Left hindlimb (tissue), 1 donor: ENCODE data around the gene LTN1.
"Not testable (repeated sequence)": the region's sequence is repeated elsewhere in the genome, so short reads cannot be mapped to it uniquely, and the experiment has no call there.

Experiments used
- DNase-seq: peaks from one replicate; pipeline ENCODE4 v3.0.0-alpha.2; 2018

LTN1 gene

DNA sequence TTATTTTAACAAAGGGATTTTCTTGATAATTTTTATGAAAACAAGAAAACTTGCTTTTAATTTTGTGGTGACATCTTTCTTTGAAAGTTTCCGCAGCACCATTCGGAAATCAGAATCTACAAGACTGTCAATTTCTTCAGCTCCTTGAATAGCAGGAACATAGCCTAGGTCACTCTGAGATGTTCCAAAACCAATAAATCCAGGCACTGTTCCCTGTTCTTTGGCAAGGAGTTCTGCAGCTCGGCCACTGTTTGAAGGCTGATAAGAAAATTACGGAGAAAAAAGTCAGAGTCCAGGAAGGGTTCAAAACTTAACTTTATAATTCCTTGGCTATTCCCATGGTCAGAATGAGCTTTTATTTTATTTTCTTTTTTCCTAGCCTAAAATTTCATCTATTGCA is 6.0 kb downstream of the LTN1 start:
- no peak for DNase-seq

GRCh38 chr21:28982637-28983036 is 10.0 kb downstream of the LTN1 start:
- DNase-seq, result no peak

- DNase-seq, result no peak
Measured at GRCh38 chr21:28979092-28979491, 13.6 kb downstream of the LTN1 start.

DNA sequence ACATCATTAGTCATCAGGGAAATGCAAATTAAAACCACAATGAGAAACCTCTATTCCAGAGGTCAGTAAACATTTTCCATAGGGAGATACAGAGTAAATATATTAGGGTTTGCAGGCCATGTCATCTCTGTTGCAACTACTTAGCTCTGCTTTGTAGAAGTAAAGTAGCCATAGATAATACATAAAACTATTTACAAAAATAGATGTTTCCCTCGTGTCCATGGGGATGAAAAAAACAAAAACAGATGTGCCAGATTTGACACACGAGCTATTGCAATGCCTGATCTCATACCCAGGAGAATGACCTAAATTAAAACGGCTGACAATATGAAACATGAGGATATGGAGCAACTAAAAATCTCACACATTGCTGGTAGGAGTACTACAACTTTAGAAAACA is 17.3 kb downstream of the LTN1 start:
- no peak for DNase-seq

- DNase-seq, result no peak
Measured at GRCh38 chr21:28974531-28975227, 18.0 kb downstream of the LTN1 start.

- no peak for DNase-seq
Measured at GRCh38 chr21:28972398-28972797, 20.3 kb downstream of the LTN1 start.

GRCh38 chr21:28971171-28971570 is 21.5 kb downstream of the LTN1 start:
- DNase-seq, result no peak

- DNase-seq, result no peak
Measured at GRCh38 chr21:28963831-28964230, 28.8 kb downstream of the LTN1 start.

DNA sequence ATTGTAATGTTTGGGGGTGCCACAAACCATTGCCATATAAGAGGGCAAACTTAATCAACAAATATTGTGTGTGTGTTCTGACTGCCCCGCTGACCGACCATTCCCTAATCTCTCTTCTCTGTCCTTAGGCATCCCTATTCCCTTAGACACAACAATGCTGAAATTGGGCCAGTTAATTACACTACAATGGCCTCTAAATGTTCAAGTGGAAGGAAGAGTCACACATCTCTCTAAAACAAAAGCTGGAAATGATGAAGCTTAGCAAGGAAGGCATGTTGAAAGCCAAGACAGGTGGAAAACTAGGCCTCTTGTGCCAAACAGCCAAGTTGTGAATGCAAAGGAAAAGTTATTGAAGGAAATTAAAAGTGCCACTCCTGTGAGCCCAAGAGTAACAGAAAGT is 30.2 kb downstream of the LTN1 start:
- DNase-seq, result no peak

GRCh38 chr21:28961927-28962326 is 30.8 kb downstream of the LTN1 start:
- DNase-seq, result no peak

DNA sequence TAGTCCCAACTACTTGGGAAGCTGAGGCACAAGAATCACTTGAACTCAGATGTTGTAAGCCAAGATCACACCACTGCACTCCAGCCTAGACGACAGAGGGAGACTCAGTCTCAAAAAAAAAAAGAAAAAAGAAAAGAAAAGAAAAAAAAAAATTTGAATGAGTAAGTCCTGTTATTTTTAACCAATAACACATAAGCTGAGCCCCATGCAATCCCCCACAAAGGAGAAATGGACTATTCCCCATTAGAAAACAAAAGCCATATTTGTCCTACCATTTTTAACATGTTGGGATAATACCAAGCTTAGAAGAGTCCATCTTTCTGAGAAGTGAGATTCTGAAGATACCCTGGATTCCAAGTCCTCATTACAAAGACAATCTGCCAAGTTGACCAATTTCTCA is 32.4 kb downstream of the LTN1 start:
- no peak for DNase-seq

- no peak for DNase-seq
Measured at GRCh38 chr21:28959367-28960099, 33.1 kb downstream of the LTN1 start.

- no peak for DNase-seq
Measured at GRCh38 chr21:28953247-28953646, 39.4 kb downstream of the LTN1 start.

DNA sequence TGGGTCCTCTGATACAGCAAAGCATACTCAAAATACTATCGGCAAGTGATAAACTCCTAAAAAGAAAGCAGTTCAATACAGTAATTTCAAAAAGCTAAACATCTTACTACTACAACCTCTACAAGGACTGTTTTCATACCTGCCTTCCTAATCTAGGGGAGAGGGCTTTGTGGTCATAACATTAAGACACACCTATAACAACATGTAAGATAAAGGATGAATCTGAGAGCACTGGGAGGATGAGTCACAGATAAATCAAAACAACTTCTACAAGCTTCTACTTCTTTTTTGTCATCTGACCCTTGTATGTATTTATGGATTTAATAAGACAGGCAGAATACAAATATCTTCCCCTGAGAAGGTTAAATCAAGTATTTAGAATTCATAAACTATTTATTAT is 40.0 kb downstream of the LTN1 start:
- no peak for DNase-seq

DNA sequence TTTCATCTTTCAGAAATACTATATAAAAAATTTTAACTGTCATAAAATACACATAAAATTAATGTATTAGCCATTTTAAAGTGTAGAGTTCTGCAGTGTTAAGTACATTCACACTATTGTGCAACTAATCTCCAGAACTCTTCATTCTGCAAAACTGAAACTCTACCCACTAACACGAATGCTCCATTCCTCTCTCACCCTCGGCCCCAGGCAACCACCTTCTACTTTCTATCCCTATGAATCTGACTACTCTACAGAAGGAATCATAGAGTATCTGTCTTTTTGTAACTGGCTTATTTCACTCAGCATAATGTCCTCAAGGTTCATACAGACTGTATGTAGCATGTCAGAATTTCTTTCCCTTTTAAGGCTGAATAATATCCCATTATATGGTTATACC is 43.4 kb downstream of the LTN1 start:
- DNase-seq, result no peak

DNA sequence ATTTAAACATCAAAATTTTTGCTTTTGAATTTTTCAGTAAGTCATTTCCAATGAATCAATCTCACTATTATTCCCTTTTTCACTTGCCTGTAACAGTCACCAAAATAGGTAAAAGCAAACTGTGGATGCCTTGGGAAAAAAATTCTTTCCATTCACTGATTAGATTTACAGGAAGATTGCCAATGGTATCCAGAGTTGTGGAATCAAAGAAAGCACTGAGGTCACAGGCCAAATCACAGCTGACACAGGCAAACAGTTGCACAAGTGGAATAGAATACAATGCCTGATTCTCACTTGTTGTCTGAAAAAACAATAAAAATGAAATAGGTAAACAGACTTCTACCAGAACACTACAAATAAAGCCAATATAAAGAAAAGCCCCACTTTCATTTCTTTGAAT is 48.4 kb downstream of the LTN1 start:
- DNase-seq, result no peak

GRCh38 chr21:28943631-28944030 is 49.0 kb downstream of the LTN1 start:
- no peak for DNase-seq

GRCh38 chr21:28938726-28939125 is 54.0 kb downstream of the LTN1 start:
- DNase-seq, result no peak

GRCh38 chr21:28937737-28938136 is 54.9 kb downstream of the LTN1 start:
- DNase-seq, result no peak

DNA sequence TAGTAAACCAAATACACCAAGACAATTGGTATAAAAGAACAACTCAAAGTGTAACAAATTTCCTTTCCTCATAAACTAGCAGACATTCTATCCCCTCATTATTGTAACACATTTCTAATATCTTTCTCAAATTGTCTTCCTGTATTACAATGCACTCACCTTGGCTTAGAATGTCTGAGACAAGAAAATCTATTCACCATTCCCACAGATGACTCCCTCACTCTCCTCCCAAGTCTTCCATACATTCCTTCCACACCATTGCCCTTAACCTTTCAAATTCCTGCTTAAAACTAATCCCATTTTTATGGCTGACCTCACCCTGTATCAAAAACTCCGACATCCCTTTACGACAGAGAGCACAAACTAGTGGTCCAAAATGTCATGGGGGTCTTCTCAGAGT is 56.0 kb downstream of the LTN1 start:
- DNase-seq, result no peak

- DNase-seq, result no peak
Measured at GRCh38 chr21:28936036-28936435, 56.6 kb downstream of the LTN1 start.

- DNase-seq, result no peak
Measured at GRCh38 chr21:28932717-28933116, 60.0 kb downstream of the LTN1 start.

DNA sequence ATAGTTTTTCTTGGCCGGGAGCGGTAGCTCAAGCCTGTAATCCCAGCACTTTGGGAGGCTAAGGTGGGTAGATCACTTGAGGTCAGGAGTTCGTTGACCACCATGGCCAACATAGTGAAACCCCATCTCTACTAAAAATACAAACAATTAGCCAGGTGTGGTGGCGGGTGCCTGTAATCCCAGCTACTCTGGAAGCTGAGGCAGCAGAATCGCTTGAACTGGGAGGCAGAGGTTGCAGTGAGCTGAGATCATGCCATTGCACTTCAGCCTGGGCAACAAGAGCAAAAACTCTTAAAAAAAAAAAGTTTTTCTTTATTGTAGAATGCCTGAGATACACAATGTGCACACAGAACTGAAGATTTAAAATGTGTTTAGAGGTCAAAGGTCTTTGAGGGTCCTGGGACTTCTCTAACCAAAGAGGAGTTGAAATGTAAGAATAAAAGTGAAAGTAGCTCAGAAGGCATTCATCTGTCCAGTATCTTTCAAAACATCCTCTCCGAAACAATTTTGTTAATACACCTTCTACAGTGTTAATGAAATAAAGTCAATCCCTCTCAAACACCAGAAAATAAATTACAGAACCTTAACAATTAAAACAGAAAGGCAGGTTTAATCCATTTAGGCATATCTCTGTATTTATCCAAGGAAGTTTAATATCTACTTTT is 60.8 kb downstream of the LTN1 start:
- not testable (repeated sequence) for DNase-seq
